ENCODE measurements around the gene LRCOL1. TPM values are rescaled to one million over a fixed set of nuclear protein-coding genes. Genes with fewer than 3 reads are reported as not detected.

The LRCOL1 gene
- total RNA-seq, 1 experiment from 2014 or later = not detected

DNA sequence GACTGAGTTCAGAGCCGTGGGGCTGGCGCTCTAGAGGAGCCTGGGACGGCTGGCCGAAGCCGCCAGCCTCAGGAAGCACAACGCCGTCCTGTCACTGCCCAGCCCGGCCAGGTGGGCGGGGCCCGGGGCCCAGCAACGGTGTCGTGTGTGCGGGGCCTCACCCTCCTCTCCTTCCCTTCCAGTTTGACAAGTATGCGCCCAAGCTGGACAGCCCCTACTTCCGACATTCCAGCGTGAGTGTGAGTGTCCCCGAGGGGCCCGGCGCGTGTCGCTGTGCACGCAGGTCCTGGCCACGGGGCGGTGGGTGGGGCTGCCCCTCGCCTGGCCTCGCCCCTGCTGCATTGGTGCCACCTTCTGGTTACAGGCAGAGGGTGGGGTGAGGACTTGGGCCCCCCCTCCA is 38.3 kb downstream of the LRCOL1 start:
- CTCF ChIA-PET = no interaction called here
- Histone ChIP-seq H3K9me2 (ENCODE audit: insufficient read depth) (no peaks in the 10 kb centered on the region), H3K27me3 (ENCODE audit: insufficient read depth, low read length) (no peaks in the 10 kb centered on the region), H2AFZ (ENCODE audit: low read depth, low read length, poor library complexity, severe bottlenecking) (no peak overlapping the region), H4K20me1 (ENCODE audit: insufficient read depth) (no peaks in the 10 kb centered on the region), H3K4me1 (ENCODE audit: control insufficient read depth in 1 of 2, insufficient read depth in 2 of 2, low read length in 2 of 2) (no peaks in the 10 kb centered on the region), H3K4me2 (ENCODE audit: low read length) (no peak overlapping the region), H3K9ac (ENCODE audit: low read length) (no peak overlapping the region), H3K79me2 (ENCODE audit: insufficient read depth, low read length) (peaks cover 8% of the 10 kb centered on the region; the same call in 1 of the 2 replicates), H3K4me3 (replicated peaks in 1 of 2; ENCODE audit: low read depth in 1 of 2, low read length in 2 of 2) (no peak overlapping the region), H3K9me3 (ENCODE audit: control insufficient read depth in 1 of 2, insufficient read depth in 1 of 2, low read depth in 1 of 2, low read length in 2 of 2) (no peaks in the 10 kb centered on the region), H3K36me3 (ENCODE audit: control insufficient read depth in 1 of 2, insufficient read depth in 2 of 2, low read length in 2 of 2) (peaks cover 12 to 16% of the 10 kb centered on the region in 2 experiments), H3K27ac (ENCODE audit: low read depth, low read length) (no peak overlapping the region)
- POLR2A ChIA-PET = no interaction called here
- DNase-seq (ENCODE audit: low read depth, low spot score) = no peak
- TF ChIP-seq JUND (IDR thresholded peaks at IDR 0.05) (no peak), EZH2phosphoT487 (IDR thresholded peaks at IDR 0.05; ENCODE audit: borderline replicate concordance) (no peak), EGR1 (IDR thresholded peaks at IDR 0.05; ENCODE audit: low read depth) (no peak), CBX3 (IDR thresholded peaks at IDR 0.05; ENCODE audit: low read depth) (no peak), SRF (IDR thresholded peaks at IDR 0.05; ENCODE audit: low read depth) (no peak), ELF1 (IDR thresholded peaks at IDR 0.05; ENCODE audit: borderline replicate concordance, low read depth) (no peak), POLR2A (IDR thresholded peaks at IDR 0.05; ENCODE audit: borderline replicate concordance, extremely low read depth, insufficient read depth, insufficient read length) (no peak), SIN3A (IDR thresholded peaks at IDR 0.05; ENCODE audit: low read depth) (no peak), ZFX (IDR thresholded peaks at IDR 0.05) (no peak), RAD21 (IDR thresholded peaks at IDR 0.05; ENCODE audit: low read depth) (no peak), EZH2 (IDR thresholded peaks at IDR 0.05) (no peak), CEBPB (IDR thresholded peaks at IDR 0.05; ENCODE audit: low read depth) (no peak), ZNF274 (IDR thresholded peaks at IDR 0.05; ENCODE audit: low read depth, low read length) (no peak), FOSL1 (IDR thresholded peaks at IDR 0.05; ENCODE audit: low read depth) (no peak)
- TF ChIP-seq, protein P1, sequence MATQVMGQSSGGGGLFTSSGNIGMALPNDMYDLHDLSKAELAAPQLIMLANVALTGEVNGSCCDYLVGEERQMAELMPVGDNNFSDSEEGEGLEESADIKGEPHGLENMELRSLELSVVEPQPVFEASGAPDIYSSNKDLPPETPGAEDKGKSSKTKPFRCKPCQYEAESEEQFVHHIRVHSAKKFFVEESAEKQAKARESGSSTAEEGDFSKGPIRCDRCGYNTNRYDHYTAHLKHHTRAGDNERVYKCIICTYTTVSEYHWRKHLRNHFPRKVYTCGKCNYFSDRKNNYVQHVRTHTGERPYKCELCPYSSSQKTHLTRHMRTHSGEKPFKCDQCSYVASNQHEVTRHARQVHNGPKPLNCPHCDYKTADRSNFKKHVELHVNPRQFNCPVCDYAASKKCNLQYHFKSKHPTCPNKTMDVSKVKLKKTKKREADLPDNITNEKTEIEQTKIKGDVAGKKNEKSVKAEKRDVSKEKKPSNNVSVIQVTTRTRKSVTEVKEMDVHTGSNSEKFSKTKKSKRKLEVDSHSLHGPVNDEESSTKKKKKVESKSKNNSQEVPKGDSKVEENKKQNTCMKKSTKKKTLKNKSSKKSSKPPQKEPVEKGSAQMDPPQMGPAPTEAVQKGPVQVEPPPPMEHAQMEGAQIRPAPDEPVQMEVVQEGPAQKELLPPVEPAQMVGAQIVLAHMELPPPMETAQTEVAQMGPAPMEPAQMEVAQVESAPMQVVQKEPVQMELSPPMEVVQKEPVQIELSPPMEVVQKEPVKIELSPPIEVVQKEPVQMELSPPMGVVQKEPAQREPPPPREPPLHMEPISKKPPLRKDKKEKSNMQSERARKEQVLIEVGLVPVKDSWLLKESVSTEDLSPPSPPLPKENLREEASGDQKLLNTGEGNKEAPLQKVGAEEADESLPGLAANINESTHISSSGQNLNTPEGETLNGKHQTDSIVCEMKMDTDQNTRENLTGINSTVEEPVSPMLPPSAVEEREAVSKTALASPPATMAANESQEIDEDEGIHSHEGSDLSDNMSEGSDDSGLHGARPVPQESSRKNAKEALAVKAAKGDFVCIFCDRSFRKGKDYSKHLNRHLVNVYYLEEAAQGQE (IDR thresholded peaks at IDR 0.05; ENCODE audit: low read depth) = no peak
- TF ChIP-seq, protein P2, sequence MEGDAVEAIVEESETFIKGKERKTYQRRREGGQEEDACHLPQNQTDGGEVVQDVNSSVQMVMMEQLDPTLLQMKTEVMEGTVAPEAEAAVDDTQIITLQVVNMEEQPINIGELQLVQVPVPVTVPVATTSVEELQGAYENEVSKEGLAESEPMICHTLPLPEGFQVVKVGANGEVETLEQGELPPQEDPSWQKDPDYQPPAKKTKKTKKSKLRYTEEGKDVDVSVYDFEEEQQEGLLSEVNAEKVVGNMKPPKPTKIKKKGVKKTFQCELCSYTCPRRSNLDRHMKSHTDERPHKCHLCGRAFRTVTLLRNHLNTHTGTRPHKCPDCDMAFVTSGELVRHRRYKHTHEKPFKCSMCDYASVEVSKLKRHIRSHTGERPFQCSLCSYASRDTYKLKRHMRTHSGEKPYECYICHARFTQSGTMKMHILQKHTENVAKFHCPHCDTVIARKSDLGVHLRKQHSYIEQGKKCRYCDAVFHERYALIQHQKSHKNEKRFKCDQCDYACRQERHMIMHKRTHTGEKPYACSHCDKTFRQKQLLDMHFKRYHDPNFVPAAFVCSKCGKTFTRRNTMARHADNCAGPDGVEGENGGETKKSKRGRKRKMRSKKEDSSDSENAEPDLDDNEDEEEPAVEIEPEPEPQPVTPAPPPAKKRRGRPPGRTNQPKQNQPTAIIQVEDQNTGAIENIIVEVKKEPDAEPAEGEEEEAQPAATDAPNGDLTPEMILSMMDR (IDR thresholded peaks at IDR 0.05 in 2 of 3, conservative IDR thresholded peaks at IDR 0.05 in 1 of 3; ENCODE audit: borderline replicate concordance in 1 of 3, insufficient read depth in 1 of 3, low read depth in 2 of 3, low read length in 2 of 3) = no peak
- TF ChIP-seq, protein P3, sequence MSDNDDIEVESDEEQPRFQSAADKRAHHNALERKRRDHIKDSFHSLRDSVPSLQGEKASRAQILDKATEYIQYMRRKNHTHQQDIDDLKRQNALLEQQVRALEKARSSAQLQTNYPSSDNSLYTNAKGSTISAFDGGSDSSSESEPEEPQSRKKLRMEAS (IDR thresholded peaks at IDR 0.05) = no peak
- TF ChIP-seq, protein P4, sequence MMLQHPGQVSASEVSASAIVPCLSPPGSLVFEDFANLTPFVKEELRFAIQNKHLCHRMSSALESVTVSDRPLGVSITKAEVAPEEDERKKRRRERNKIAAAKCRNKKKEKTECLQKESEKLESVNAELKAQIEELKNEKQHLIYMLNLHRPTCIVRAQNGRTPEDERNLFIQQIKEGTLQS (IDR thresholded peaks at IDR 0.05) = no peak
- intact Hi-C loops (cut with micrococcal nuclease) = no loop called here
- RAD21 ChIA-PET (ENCODE audit: low non-redundant PET in 1 of 2, low total read pairs in 2 of 2, uncharacterized antibody in 2 of 2, unreplicated experiment in 2 of 2) = no interaction called here
- no TSS peak for BruUV-seq (replicated peaks)
- ATAC-seq = peak; percentile 39
